C4-2B (cell line): Measurements from ENCODE around the gene SPINT1.

Experiments used
- H3K27ac ChIP-seq: fragments of 450-650 bp; 2 replicates; pipeline ENCODE4 v1.5.1; 2017
- ZFX ChIP-seq: fragments of 450-650 bp; IDR thresholded peaks from 2 replicates; pipeline ENCODE4 v1.6.1; 2017
- TF ChIP-seq, protein P1 (sequence below): fragments of 450-650 bp; conservative IDR thresholded peaks from 2 replicates; pipeline ENCODE4 v1.5.1; 2017; ENCODE audit warnings: mild to moderate bottlenecking

Gene SPINT1

DNA sequence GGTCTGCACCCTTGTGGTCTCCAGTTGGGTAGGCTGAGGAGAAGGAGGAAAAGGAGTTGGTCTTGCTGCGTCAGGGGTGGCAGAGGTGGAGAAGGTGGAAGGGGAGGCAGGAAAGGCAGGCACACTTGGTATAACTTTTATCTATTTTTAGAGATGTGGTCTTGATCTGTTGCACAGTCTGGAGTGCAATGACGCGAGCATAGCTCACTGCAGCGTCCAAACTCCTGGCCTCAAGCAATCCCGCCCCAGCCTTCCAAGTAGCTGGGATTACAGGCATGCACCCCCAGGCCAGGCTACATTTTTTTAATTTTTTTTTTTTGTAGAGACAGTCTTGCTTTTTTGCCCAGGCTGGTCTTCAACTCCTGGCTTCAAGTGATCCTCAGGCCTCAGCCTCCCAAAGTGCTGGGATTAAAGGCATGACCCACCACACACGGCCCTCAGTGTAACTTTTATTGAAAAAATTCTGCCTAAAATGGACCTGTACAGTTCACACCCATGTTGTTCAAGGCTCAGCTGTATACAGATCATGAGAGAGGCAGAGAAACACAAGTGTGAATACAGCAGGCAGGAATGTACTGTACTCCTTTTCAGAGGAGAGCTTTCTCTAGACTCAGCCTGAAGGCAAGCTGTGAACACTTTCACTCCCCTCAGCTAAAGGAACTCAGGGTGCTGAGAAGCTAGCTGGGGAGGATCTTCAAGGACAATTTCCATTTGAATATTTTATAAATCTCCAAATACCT lies 32.3 kb downstream of the SPINT1 start:
- H3K27ac ChIP-seq = no peak overlapping the region
- TF ChIP-seq ZFX = no peak

DNA sequence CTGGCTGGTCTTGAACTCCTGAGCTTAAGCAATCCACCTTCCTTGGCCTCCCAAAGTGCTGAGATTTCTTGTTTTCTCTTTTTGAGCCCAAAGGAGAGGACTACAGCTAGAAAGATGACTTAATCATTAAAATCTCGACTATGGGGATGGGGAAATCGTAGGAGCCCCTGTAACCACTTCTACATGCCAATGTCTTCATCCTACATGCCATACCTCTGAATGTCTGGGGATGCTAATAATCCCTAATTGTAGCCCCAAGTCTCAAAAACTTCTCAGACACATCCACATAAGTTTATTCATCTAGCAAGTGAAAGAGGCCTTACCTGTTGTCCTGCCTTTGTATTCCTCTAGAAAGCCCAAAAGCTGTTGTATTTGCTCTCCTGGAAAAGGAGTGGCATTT lies 33.8 kb downstream of the SPINT1 start:
- TF ChIP-seq, protein P1, sequence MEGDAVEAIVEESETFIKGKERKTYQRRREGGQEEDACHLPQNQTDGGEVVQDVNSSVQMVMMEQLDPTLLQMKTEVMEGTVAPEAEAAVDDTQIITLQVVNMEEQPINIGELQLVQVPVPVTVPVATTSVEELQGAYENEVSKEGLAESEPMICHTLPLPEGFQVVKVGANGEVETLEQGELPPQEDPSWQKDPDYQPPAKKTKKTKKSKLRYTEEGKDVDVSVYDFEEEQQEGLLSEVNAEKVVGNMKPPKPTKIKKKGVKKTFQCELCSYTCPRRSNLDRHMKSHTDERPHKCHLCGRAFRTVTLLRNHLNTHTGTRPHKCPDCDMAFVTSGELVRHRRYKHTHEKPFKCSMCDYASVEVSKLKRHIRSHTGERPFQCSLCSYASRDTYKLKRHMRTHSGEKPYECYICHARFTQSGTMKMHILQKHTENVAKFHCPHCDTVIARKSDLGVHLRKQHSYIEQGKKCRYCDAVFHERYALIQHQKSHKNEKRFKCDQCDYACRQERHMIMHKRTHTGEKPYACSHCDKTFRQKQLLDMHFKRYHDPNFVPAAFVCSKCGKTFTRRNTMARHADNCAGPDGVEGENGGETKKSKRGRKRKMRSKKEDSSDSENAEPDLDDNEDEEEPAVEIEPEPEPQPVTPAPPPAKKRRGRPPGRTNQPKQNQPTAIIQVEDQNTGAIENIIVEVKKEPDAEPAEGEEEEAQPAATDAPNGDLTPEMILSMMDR = no peak
- TF ChIP-seq ZFX = no peak
- H3K27ac ChIP-seq = no peak overlapping the region

DNA sequence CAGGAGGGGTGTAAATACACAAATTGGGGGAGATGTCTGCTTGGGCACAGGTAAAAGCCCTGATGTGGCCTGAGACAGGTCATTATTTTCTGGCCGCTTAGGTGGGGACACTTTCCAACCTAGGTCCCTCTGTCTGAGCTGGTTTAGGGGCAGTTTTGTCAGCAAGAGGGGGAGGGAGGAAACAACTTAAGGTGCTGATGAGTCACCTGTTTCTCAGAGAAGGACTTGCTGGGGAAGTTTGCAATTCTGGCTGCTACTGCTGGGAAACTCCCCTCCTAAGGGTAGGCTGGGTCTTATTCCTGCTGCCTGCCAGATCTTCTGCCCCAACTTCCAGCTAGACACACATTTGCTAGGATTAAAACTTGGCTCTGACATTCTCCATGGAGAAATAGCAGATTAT lies 34.9 kb downstream of the SPINT1 start:
- TF ChIP-seq, protein P1 = no peak
- TF ChIP-seq ZFX = no peak
- no peak overlapping the region for H3K27ac ChIP-seq

DNA sequence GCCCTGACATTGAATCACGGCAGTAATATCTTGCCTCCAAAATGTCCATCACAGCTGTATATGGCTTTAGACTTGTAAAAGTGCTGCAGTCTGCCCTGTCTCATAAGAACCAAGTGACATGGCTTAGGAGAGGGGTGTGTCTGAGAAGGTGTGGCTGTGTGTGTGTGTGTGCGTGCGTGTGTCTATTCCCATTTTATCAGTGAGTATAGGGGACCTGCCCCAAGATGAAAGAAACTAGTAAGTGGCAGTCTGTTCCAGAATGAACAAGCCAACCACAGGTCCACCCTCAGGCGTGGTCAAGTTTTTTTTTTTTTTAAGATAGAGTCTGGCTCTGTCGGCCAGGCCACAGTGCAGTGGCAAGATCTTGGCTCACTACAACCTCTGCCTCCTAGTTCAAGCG lies 35.8 kb downstream of the SPINT1 start:
- H3K27ac ChIP-seq = no peak overlapping the region
- TF ChIP-seq ZFX = no peak
- TF ChIP-seq, protein P1 = no peak

DNA sequence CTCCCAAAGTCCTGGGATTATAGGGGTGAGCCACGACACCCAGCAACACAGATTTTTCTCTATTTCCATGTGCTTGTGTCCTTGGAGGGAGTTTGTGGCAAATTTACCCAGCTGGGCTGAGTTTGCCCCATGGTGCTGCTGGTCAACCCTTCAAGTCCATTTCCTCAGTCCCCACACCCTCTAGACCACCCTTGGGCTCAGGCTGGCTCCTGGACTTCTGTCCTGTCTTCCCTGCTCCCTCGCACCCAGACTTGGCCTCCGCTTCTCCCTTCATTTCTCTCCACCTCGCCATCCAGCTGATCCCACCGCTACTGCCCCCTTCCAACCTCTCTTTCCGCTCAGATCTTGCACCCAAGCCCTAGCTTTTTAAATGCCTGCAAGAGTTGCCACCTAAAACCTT lies 37.5 kb downstream of the SPINT1 start:
- no peak for TF ChIP-seq ZFX
- TF ChIP-seq, protein P1 = no peak
- H3K27ac ChIP-seq = no peak overlapping the region

DNA sequence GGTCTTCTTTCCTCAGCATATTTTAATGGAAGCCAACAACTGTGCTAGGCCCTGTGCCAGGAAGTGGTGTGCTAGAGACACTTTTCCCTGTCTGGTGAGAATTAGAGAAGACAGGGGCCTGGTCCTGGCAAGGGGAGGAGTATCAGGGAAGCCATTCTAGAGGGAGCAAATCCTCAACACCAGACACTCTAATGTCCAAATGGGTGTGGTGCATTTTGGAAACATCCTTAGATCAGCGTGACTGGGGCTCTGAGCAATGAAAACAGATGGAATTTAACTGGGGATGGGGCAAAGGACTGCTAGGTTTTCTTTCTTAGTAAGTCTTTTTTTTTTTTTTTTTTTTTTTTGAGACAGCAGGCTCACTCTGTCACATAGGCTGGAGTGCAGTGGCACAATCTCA lies 42.7 kb downstream of the SPINT1 start:
- no peak overlapping the region for H3K27ac ChIP-seq
- TF ChIP-seq ZFX = no peak
- TF ChIP-seq, protein P1 = no peak

DNA sequence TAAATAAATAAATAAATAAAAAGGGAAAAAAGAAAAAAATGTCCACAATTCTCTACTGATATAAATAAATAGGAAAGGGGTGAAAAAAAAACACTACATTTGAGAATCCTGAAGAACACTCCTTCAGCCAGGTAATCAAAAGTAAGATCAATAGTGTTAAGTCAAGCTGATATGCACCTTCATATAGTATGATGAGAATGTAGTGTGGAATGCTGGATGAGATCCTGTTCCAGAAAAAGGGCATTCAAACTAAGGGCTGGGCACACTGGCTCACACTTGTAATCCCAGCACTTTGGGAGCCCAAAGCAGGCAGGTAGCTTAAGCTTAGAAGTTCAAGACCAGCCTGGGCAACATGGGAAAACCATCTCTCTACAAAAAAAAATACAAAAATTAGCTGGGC lies 45.3 kb downstream of the SPINT1 start:
- TF ChIP-seq, protein P1 = no peak
- no peak for TF ChIP-seq ZFX

DNA sequence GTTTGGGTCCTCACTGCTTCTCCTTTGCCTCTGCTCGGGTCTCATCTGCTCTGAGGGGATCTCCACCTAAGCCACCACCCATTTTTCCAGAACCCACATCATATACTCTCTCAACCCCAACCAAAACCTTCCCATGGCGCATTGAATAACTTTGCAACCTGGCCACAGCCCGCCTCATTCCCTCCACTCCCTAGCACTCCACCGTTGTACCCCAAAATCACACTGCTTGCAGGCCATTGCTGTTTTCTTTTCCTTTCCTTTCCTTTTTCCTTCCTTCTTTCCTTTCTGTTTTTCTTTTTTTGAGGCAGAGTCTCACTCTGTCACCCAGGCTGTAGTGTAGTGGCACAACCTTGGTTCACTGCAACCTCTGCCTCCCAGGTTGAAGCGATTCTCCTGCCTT lies 47.3 kb downstream of the SPINT1 start:
- no peak overlapping the region for H3K27ac ChIP-seq
- TF ChIP-seq ZFX = no peak
- TF ChIP-seq, protein P1 = no peak

More for the DNA sequence above, 45.3 kb downstream of the SPINT1 start:
- no peak overlapping the region for H3K27ac ChIP-seq
